Psoas muscle (tissue), 8 donors: Measurements from ENCODE around the gene MYMK. TPM values are rescaled to one million over a fixed set of nuclear protein-coding genes. Genes with fewer than 3 reads are reported as not detected.
A peak's percentile ranks its signal among the peaks of the same experiment; 100 is the strongest.

Experiments used
- ATAC-seq, 4 donors: fragments of 200-7000 bp; cut with Tn5 transposase; one replicate each; pipeline ENCODE4 v1.9.1; 2020; ENCODE audit warnings: moderate library complexity in 3 of 4, mild to moderate bottlenecking in 2 of 4
- DNase-seq, 2 donors: peaks; one replicate each; pipeline ENCODE4 v3.0.0-alpha.2; 2020
- H3K27ac ChIP-seq: fragments of 200-600 bp; one replicate; pipeline ENCODE4 v1.8.0; 2022
- H3K27me3 ChIP-seq, 3 donors: fragments of 200-600 bp in 1 of 3; one replicate each; pipeline versions ENCODE4 v1.6.1 to v1.8.0; 2013 to 2022; ENCODE audit warnings: low read length in 2 of 3, mild to moderate bottlenecking in 2 of 3, moderate library complexity in 1 of 3; ENCODE audit not compliant: insufficient read depth in 3 of 3
- H3K36me3 ChIP-seq, 2 donors: fragments of 200-600 bp in 1 of 2; one replicate each; pipeline versions ENCODE4 v1.6.1 to v1.8.0; 2013 to 2022; ENCODE audit warnings: low read depth in 1 of 2, mild to moderate bottlenecking in 1 of 2, moderate library complexity in 1 of 2; ENCODE audit not compliant: insufficient read depth in 1 of 2
- H3K4me1 ChIP-seq: fragments of 200-600 bp; one replicate; pipeline ENCODE4 v1.8.0; 2022
- H3K4me3 ChIP-seq: fragments of 200-600 bp; one replicate; pipeline ENCODE4 v1.8.0; 2022; ENCODE audit warnings: mild to moderate bottlenecking
- H3K9me3 ChIP-seq: fragments of 200-600 bp; one replicate; pipeline ENCODE4 v1.8.0; 2022
- WGBS, 3 donors: extraction: QIAGEN DNeasy Blood & Tissue Kit; methylation state at CpG; one replicate each; pipeline versions ENCODE4 v1.1.6 to v1.1.7; 2013; 5-methylcytosine and 5-hydroxymethylcytosine counted together
- intact Hi-C, 2 donors: fragments of 100-400 bp; cut with DNase I; formaldehyde crosslinking; loops; one replicate each; pipeline versions ENCODE4 v1.11.0 to v1.14.2; 2022
- polyA plus RNA-seq, 3 donors: library from polyadenylated mRNA; stranded (reverse); fragments of 200-250 nt; gene quantifications; one replicate each; pipeline ENCODE4 v1.2.3, GENCODE V29; 2013
- total RNA-seq, 4 donors: library from RNA; stranded (reverse); fragmentation: NEBNext Ultra II Directional in 2 of 4; extraction: Animal tissue kit (Norgen Biotek cat#: 25700) in 2 of 4; gene quantifications; one replicate each; pipeline versions ENCODE4 v1.2.1 to v1.2.4, GENCODE V29; 2021 to 2023
- TF ChIP-seq, protein P1 (sequence below): fragments of 200-600 bp; IDR thresholded peaks from one replicate; pipeline ENCODE4 v1.8.0; 2022; ENCODE audit warnings: antibody characterized with exemption
- donor health status: healthy with polysubstance abuse.
- donor health status: DM: no; HTN: no; CAD: no; lungs with moderate emphysema.
- donor health status: Bipolar disorder and iron deficiency.
- donor health status: healthy.
- donor health status: DM: yes; HTN: yes; CAD: no.
- donor health status: DM: no; HTN: no; CAD: no.
- donor health status: DM: no; HTN: no; CAD: no.
- donor health status: DM: yes; HTN: yes; CAD: no.

The MYMK gene
- total and polyA plus RNA-seq, 7 donors, result 0.05 to 4.5 (median 0.52) TPM; not detected in 3

DNA sequence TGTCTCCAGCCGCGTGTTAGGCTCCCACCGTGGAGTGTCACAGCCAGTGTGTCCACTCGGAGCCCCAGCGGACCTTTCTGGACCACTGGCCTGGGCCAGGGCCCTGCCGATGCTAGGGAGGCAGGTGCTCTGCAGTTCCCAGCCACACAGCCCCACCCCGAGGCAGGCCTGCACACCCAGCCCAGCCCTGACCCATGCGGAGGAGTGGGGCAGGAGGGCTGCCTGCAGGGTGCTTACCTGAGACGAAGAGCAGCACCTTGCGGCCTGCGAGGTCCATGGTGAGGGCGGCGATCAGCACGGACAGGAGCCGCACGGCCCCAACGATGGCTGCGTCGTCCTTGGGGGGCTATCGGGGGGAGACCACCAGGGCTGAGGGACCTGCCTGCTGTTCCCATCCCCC, 51.0 kb downstream of the MYMK start:
- intact Hi-C loops, result no loop called here

DNA sequence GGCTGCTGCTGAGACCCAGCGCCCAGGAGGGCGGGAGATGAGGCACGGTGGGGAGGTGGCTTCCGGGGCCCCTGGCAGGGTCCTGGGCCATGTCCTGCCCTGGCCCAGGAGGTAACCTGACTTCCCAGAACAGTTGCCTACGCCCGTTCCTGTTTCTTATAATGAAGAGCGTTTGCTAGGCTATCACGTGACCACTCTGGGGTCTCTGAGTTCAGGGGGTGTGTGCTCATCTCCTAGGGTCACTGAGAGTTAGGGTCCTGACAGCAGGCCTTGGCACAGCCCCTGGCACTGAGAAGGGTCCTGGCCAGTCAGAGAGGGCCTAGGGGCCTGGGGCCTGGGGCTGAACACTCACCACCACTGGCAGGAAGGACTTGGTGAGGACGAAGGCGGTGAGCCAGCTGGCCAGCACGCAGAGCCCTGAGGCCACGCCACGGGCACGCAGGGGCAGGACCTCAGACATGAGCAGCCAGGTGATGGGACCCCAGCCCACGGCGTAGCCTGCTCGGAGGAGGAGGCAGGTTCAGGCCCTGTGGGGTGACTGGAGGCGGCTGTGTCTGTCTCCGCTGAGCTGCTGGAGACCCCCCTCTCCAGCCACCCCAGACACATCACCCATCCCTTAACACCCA, 51.9 kb downstream of the MYMK start:
- H3K9me3 ChIP-seq, result no peaks in the 10 kb centered on the region
- DNase-seq, result no peak
- H3K4me3 ChIP-seq, result no peak overlapping the region
- peaks cover 0 to 27% of the 10 kb centered on the region in 2 donors for H3K36me3 ChIP-seq
- no peaks in the 10 kb centered on the region for H3K27me3 ChIP-seq
- WGBS, 3 donors, result 62 to 65% (median 62%) methylated on average over 17 to 19 of the region's 19 CpGs
- TF ChIP-seq, protein P1, sequence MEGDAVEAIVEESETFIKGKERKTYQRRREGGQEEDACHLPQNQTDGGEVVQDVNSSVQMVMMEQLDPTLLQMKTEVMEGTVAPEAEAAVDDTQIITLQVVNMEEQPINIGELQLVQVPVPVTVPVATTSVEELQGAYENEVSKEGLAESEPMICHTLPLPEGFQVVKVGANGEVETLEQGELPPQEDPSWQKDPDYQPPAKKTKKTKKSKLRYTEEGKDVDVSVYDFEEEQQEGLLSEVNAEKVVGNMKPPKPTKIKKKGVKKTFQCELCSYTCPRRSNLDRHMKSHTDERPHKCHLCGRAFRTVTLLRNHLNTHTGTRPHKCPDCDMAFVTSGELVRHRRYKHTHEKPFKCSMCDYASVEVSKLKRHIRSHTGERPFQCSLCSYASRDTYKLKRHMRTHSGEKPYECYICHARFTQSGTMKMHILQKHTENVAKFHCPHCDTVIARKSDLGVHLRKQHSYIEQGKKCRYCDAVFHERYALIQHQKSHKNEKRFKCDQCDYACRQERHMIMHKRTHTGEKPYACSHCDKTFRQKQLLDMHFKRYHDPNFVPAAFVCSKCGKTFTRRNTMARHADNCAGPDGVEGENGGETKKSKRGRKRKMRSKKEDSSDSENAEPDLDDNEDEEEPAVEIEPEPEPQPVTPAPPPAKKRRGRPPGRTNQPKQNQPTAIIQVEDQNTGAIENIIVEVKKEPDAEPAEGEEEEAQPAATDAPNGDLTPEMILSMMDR, result no peak
- intact Hi-C loops, result no loop called here
- H3K4me1 ChIP-seq, result no peaks in the 10 kb centered on the region
- ATAC-seq, result peak in 1 of 4 donors; percentile 10
- H3K27ac ChIP-seq, result no peak overlapping the region

More for the DNA sequence above, 51.0 kb downstream of the MYMK start:
- Histone ChIP-seq H3K4me3 (no peak overlapping the region), H3K27me3 (no peaks in the 10 kb centered on the region), H3K4me1 (peaks cover 5% of the 10 kb centered on the region), H3K27ac (no peak overlapping the region), H3K36me3 (peaks cover 0 to 18% of the 10 kb centered on the region in 2 donors), H3K9me3 (no peaks in the 10 kb centered on the region)
- TF ChIP-seq, protein P1, result no peak
- 88 to 90% (median 89%) methylated on average over 19 to 20 of the region's 20 CpGs for WGBS, 3 donors
- DNase-seq, result no peak
- ATAC-seq, result no peak

DNA sequence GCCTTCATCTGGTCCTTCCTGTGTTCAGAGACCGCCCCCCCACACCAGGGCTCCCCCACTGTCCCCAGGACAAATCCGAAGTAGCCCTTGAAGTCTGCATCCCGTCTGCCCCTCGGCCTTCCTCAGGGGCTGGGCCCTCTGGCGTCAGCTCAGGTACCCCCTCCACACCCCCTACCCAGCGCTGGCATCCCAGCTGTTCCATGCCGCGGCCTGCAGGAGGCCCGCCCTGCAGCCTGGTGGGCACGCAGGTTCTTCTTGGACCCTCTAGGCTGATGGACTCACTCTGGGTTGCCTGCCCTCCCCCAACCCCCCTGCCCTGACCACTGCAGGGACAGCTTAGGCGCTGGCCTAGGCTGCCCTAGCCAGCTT, 52.5 kb downstream of the MYMK start:
- no peak overlapping the region for H3K4me3 ChIP-seq
- ATAC-seq (no peak), DNase-seq (no peak)
- TF ChIP-seq, protein P1, result no peak
- WGBS, 3 donors, result 71 to 83% (median 78%) methylated on average over 8 to 11 of the region's 11 CpGs
- H3K27ac ChIP-seq, result no peak overlapping the region
- no peaks in the 10 kb centered on the region for H3K4me1 ChIP-seq
- no peaks in the 10 kb centered on the region for H3K9me3 ChIP-seq
- H3K27me3 ChIP-seq, result no peaks in the 10 kb centered on the region
- peaks cover 0 to 27% of the 10 kb centered on the region in 2 donors for H3K36me3 ChIP-seq
- intact Hi-C loops, result no loop called here

DNA sequence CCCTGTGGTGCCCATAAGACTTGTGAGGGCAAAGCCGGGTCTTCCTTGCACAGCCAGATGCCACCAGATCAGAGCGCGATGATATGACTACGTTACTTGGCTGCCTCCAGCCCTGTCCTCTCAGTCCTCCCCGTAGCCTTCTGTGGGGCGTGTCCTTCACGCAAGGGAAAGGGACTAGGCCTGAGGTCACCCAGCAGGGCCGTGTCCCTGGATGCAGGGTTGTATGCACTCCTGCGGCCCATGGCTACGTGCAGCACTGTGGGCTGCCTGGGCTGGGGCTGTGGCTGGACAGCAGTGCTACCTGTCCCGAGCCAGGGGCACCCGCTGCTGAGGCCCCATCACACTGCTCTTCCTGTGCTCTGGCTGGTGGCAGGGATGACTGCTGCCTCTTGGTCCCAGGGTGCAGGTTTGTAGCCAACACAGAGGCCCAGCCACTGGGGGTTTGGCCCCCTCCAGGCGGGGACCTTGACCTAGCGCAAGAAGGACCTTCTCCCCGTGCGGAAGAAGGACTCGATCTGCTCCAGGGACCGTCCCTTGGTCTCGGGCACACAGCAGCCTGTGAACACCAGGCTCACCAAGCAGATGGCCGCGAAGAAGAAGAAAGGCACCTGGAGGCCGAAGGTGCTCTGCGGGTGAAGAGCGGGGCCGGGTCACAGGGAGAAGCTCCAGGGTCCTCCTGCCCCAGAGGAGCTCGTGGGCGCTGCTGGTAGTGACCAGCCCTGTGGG, 53.0 kb downstream of the MYMK start:
- Histone ChIP-seq H3K27ac (no peak overlapping the region), H3K36me3 (peaks cover 0 to 27% of the 10 kb centered on the region in 2 donors), H3K4me1 (no peaks in the 10 kb centered on the region), H3K27me3 (no peaks in the 10 kb centered on the region), H3K4me3 (no peak overlapping the region), H3K9me3 (no peaks in the 10 kb centered on the region)
- WGBS, 3 donors, result 72 to 80% (median 74%) methylated on average over 27 of the region's 27 CpGs
- DNase-seq (no peak), ATAC-seq (peak in 1 of 4 donors; percentile 11)
- intact Hi-C loops, result no loop called here
- TF ChIP-seq, protein P1, result no peak
